Measurements from ENCODE around the gene YEATS4.

The YEATS4 gene

DNA sequence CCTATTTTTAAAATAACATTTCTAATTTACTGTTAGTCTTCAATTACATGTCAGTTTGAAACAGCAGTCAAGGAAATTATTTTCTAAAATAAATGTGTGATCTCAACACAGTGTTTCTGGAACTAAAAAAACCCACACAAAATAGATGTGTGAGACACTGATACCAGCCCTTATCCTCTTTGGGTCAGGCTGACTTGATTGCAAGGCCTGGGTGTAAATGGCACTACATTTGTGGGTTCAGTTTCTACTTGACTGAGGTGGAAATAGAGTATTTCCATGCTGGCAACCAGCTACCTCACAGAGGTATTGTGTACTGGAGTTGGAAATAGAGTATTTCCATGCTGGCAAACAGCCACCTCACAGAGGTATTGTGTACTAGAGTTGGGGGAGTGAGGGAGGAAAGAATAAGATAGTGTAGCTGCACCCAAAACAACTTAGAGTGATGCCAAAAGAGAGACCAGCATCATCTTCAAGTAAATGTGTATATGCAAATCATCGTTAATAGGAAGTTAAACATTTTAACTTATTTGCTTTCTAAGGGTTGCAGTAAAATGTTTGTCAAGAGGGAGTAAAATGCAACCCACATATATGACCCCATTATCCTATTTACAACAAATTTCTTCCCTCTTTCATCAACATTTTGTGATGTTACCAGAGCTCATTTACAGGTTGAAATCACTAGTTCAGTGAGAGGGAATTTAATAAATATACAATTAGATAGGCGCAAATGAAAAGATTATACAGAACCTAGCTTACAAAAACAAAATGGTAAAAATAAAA lies 22.0 kb upstream of the YEATS4 start:
- DNase-seq (ENCODE audit: low read depth in 1 of 2, low spot score in 1 of 2): peak in 1 of 2 experiments; percentile 50
- no peaks in the 10 kb centered on the region for H3K27me3 ChIP-seq (ENCODE audit: insufficient read depth, poor library complexity, severe bottlenecking)
- no peak for TF ChIP-seq POLR2AphosphoS5 (IDR thresholded peaks at IDR 0.05; ENCODE audit: low read depth)
- TF ChIP-seq, protein P1, sequence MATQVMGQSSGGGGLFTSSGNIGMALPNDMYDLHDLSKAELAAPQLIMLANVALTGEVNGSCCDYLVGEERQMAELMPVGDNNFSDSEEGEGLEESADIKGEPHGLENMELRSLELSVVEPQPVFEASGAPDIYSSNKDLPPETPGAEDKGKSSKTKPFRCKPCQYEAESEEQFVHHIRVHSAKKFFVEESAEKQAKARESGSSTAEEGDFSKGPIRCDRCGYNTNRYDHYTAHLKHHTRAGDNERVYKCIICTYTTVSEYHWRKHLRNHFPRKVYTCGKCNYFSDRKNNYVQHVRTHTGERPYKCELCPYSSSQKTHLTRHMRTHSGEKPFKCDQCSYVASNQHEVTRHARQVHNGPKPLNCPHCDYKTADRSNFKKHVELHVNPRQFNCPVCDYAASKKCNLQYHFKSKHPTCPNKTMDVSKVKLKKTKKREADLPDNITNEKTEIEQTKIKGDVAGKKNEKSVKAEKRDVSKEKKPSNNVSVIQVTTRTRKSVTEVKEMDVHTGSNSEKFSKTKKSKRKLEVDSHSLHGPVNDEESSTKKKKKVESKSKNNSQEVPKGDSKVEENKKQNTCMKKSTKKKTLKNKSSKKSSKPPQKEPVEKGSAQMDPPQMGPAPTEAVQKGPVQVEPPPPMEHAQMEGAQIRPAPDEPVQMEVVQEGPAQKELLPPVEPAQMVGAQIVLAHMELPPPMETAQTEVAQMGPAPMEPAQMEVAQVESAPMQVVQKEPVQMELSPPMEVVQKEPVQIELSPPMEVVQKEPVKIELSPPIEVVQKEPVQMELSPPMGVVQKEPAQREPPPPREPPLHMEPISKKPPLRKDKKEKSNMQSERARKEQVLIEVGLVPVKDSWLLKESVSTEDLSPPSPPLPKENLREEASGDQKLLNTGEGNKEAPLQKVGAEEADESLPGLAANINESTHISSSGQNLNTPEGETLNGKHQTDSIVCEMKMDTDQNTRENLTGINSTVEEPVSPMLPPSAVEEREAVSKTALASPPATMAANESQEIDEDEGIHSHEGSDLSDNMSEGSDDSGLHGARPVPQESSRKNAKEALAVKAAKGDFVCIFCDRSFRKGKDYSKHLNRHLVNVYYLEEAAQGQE (IDR thresholded peaks at IDR 0.05; ENCODE audit: insufficient replicate concordance, low read depth): no peak
- peak overlapping the region; percentile 85 for H3K27ac ChIP-seq (replicated peaks)
- H3K4me3 ChIP-seq (replicated peaks; ENCODE audit: insufficient read depth, low read length): no peak overlapping the region

DNA sequence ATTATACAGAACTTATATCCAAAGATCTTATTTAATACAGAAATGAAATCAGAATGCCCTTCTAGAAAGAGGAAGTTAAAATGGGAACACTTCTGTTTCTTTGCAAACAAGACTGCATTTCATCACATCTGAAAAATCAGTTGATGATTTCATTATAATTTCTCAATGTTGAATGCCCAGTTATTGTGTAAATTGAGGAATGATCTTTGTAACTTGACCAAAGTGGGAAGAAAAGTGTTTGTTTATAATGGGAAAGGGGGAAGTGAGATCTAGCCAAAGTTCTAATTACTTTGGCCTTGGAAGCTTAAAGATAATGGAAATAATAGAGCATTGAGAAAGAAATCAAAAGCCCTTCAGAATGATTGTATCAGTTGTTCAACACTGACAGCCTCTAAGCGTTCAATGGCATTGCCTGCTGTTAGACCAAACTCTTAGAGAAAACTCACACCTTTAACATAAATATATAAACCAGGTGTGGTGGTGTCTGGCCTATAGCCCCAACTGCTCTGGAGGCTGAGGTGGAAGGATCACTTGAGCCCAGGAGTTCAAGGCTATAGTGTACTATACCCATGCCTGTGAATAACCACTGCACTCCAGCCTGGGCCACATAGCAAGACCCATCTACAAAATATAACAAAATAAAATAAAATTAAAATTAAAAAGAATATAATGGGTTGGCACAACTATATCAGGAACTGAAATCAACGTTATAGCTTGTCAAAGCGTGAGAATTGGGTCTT lies 21.3 kb upstream of the YEATS4 start:
- Histone ChIP-seq H3K4me3 (replicated peaks; ENCODE audit: insufficient read depth, low read length) (no peak overlapping the region), H3K27ac (replicated peaks) (peak overlapping the region; percentile 85), H3K27me3 (ENCODE audit: insufficient read depth, poor library complexity, severe bottlenecking) (no peaks in the 10 kb centered on the region)
- peak; percentile 85 for TF ChIP-seq SPI1 (IDR thresholded peaks at IDR 0.05; ENCODE audit: borderline replicate concordance, low read depth)
- TF ChIP-seq, protein P2, sequence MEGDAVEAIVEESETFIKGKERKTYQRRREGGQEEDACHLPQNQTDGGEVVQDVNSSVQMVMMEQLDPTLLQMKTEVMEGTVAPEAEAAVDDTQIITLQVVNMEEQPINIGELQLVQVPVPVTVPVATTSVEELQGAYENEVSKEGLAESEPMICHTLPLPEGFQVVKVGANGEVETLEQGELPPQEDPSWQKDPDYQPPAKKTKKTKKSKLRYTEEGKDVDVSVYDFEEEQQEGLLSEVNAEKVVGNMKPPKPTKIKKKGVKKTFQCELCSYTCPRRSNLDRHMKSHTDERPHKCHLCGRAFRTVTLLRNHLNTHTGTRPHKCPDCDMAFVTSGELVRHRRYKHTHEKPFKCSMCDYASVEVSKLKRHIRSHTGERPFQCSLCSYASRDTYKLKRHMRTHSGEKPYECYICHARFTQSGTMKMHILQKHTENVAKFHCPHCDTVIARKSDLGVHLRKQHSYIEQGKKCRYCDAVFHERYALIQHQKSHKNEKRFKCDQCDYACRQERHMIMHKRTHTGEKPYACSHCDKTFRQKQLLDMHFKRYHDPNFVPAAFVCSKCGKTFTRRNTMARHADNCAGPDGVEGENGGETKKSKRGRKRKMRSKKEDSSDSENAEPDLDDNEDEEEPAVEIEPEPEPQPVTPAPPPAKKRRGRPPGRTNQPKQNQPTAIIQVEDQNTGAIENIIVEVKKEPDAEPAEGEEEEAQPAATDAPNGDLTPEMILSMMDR (IDR thresholded peaks at IDR 0.05; ENCODE audit: insufficient read depth, low read length): no peak
- peak; percentile 57; the same call in 1 of the 2 replicates for TF ChIP-seq POLR2AphosphoS5 (IDR thresholded peaks at IDR 0.05; ENCODE audit: low read depth)
- peak; percentile 34; the same call in 1 of the 2 replicates for TF ChIP-seq GABPA (IDR thresholded peaks at IDR 0.05; ENCODE audit: low read depth)
- TF ChIP-seq, protein P1 (IDR thresholded peaks at IDR 0.05; ENCODE audit: insufficient replicate concordance, low read depth): peak; percentile 34
- DNase-seq (ENCODE audit: low read depth in 1 of 2, low spot score in 1 of 2): peak; percentile 47 to 92

DNA sequence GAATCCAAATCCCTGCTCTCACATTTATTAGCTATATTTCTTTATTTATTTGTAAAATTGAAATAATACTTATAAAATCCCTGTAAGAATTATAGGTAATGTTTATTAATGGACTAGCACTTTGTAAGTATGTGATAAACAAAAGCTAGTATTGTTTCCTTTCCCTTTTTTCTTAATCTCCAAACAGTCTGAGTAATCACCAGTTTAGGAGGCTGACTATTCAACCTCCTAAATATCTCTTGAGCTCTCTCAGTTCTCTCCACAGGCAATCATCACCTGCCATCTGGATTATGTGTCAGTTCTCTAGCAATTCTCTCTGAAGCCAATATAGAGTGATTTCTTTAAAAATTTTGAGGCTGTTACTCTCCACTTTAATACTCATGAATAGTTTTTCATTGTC lies 20.6 kb upstream of the YEATS4 start:
- DNase-seq (ENCODE audit: low read depth in 1 of 2, low spot score in 1 of 2): no peak
- H3K27ac ChIP-seq (replicated peaks): peak overlapping the region; percentile 85
- TF ChIP-seq POLR2AphosphoS5 (IDR thresholded peaks at IDR 0.05; ENCODE audit: low read depth): no peak
- TF ChIP-seq, protein P2 (IDR thresholded peaks at IDR 0.05; ENCODE audit: insufficient read depth, low read length): no peak
- no peak for TF ChIP-seq GABPA (IDR thresholded peaks at IDR 0.05; ENCODE audit: low read depth)
- TF ChIP-seq SPI1 (IDR thresholded peaks at IDR 0.05; ENCODE audit: borderline replicate concordance, low read depth): no peak
- TF ChIP-seq, protein P1 (IDR thresholded peaks at IDR 0.05; ENCODE audit: insufficient replicate concordance, low read depth): no peak
- no peaks in the 10 kb centered on the region for H3K27me3 ChIP-seq (ENCODE audit: insufficient read depth, poor library complexity, severe bottlenecking)
- H3K4me3 ChIP-seq (replicated peaks; ENCODE audit: insufficient read depth, low read length): no peak overlapping the region
